Testis (tissue), 2 donors: Measurements from ENCODE around the gene NTF3.

Experiments used
- CTCF ChIP-seq, 3 experiments: fragments of 450-650 bp in 2 of 3; fragments of 200-600 bp in 1 of 3; sonication (generic) in 1 of 3; IDR thresholded peaks; one replicate each; pipeline ENCODE4 v1.5.1; 2016 to 2019; ENCODE audit warnings: antibody characterized with exemption in 3 of 3, mild to moderate bottlenecking in 2 of 3, moderate library complexity in 1 of 3
- POLR2A ChIP-seq: fragments of 450-650 bp; IDR thresholded peaks from one replicate; pipeline ENCODE4 v1.6.1; 2017; ENCODE audit warnings: antibody characterized with exemption, mild to moderate bottlenecking, moderate library complexity

- TF ChIP-seq CTCF (IDR thresholded peaks at IDR 0.05) (no peak), POLR2A (no peak)
Measured at GRCh38 chr12:5487948-5488625, 56.2 kb downstream of the NTF3 start.
